GM21786 (cell line): Measurements from ENCODE around the gene ITPR3.

Experiments used
- ATAC-seq: cut with Tn5 transposase; IDR thresholded peaks from one replicate; pipeline ENCODE4 v1.9.1; 2021; ENCODE audit not compliant: unreplicated experiment

ITPR3 gene

DNA sequence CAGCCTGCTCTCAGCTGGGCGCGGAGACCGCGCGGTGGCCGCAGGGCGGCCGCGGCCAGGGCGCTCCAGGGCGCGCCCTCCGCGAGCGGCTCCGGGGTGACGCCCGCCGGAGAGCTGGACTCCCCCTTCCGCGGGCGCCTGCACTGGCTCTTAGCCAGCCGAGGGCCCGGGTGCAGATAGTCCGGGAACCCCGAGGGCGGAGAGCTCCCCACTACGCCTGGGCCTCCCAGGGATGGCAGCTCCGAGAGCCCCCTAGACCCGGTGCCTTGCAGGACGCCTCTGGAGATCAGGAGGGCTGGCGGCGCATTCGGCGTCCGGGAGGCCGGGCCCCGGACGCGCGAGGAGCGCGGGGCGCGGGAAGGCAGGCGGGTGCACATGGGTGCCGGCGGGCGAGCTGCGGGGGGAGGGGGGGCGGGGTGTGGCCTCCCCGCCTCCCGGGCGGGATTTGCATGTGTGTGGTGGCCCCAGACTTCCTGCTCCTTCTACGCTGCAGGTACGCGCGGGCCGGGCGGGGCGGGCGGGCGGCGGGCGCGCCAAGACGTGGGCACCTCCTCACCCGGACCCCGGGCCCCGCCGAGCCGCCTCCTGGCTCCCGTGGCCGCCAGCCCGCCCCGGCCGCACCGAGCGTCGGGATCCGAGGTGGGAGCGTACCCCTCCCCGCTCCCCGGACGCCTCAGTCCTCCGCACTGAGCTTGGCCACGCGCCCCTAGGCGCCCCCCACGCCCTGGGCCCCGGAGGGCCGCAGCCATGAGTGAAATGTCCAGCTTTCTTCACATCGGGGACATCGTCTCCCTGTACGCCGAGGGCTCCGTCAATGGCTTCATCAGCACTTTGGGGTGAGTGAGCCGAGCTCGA lies at the start of gene ITPR3:
TSS of gene ITPR3 (plus strand) at position 467 of the 855 bp plus-strand sequence. CDS start at position 748, 281 bp downstream.
- peak; percentile 54 for ATAC-seq

DNA sequence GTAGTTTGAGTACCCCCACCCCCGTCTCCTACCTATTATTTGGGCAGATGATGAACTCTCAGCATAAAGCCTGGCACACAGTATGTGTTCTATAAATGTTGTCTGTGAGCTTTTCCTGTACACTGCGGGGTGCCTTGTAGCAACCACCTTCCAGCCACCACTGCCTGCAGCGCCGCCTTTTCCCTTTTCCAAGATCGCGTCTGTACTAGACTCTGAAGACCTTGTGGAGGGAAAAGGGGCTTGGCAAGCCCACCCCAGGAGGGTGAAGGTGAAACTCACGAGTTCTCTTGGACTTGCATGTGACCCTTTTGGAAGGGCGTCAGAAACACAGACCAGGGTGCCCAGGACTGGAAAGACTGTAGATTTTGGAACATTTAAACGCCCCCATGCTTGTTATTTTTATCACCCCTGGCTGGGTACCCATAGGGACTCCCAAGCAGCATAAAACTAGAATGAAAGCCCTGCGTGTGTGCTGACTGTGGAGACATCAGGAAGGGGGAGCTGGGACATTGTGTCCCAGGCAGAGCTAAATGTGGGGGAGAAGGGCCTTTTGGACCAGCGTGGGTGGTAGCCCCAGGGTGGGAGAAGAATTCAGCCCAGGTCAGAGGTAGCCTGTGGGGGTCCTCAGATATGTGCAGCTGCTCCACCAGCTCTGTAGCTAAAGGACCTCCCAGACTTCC lies 49.3 kb upstream of the ITPR3 start:
- no peak for ATAC-seq

DNA sequence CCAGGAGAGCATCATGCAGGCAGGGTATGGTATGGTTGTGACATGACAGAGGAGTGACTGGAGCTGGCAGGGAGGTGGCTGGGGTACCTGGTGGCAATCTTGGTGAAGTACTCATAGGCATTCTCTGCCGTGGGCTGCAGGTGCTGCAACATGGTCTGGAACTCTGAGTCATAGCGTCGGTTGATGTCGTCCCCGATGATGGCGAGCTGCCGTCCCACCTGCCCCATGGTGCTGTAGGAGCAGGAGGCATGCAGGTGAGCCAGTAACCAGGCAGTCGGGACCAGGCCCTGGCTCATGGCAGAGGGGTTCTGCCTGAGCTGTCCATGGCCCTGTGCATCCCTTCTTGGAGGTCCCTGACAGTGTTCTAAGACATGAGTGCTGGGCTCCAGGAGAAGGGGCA lies 45.9 kb upstream of the ITPR3 start:
- no peak for ATAC-seq

GRCh38 chr6:33576668-33577067 lies 44.5 kb upstream of the ITPR3 start:
- ATAC-seq = no peak

DNA sequence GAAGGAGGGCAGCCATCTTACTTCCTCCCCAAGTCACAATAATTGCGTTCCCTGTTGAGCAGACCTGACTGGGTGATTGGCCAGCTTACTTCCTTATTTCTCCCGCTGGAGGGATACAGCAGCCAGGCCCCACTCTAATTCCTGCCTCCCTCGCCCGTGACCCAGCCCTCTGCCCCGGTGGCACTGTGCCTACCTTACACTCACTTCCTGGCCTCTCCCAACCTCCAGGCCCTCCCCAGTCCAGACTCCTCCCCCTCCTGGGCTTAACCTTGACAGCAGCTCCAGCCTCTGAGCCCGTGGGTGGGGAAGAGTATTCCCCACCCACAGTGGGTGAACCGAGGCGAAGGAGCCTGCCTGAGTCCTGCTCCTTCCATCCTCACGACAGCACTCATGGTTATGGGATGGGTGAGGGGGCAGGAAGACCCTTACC lies 44.0 kb upstream of the ITPR3 start:
- no peak for ATAC-seq

DNA sequence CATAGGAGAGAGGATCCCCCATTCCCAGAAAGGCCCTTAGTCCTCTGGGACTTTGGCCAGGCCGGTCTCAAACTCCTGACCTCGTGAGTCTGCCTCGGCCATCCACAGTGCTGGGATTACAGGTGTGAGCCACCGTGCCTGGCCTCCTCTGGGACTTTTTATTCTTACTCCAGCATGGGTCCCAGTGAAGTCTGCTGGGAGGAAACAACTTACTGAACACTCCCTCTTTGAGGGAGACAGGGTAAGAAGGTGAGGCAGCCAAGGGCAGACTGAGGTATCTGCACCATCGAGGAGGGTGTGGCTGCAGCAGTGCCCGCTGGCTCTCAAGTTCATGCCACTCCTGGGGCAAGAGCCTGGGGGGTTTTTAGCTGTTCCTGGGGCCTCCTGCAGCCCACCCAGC lies 43.4 kb upstream of the ITPR3 start:
- ATAC-seq = no peak

DNA sequence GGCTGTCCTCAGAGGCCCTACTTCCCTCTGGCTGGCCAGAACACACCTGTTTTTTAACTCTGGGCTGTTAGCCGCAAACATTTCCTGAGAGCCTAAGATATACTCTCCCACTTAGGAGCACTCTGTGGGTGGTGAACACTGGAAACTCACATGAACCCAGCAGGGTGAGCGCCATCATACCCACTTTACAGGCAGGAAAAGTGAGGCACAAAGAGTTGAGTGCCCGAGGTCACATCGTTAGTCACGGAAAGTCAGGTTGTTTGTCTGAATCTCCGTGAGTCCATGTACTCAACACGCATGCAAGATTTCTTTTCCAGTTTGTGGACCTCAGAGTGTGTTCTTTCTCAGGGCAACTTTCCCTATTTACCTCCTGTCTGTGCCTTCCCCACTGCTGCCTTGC lies 43.0 kb upstream of the ITPR3 start:
- ATAC-seq = no peak

DNA sequence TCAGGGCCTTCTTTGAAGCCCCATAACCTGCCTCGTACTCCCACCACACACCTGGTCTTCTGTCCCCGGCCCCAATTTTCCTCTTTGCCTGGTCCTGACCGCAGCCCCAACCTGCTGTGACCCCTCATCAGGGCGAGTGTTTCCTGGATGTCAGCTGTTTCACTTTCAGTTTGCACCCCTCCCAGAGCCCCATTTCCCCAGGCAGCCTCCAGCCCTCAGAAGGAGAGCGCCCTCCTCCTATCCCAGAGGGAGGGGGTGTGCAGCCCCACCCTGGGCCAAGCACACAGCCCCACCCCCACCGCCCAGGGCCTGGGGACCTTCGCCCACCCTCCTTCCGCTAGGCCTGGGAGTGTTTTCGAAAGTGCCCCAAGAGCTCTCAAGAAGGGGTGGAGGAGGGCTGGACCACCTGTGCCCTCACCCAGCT lies 42.5 kb upstream of the ITPR3 start:
- no peak for ATAC-seq

DNA sequence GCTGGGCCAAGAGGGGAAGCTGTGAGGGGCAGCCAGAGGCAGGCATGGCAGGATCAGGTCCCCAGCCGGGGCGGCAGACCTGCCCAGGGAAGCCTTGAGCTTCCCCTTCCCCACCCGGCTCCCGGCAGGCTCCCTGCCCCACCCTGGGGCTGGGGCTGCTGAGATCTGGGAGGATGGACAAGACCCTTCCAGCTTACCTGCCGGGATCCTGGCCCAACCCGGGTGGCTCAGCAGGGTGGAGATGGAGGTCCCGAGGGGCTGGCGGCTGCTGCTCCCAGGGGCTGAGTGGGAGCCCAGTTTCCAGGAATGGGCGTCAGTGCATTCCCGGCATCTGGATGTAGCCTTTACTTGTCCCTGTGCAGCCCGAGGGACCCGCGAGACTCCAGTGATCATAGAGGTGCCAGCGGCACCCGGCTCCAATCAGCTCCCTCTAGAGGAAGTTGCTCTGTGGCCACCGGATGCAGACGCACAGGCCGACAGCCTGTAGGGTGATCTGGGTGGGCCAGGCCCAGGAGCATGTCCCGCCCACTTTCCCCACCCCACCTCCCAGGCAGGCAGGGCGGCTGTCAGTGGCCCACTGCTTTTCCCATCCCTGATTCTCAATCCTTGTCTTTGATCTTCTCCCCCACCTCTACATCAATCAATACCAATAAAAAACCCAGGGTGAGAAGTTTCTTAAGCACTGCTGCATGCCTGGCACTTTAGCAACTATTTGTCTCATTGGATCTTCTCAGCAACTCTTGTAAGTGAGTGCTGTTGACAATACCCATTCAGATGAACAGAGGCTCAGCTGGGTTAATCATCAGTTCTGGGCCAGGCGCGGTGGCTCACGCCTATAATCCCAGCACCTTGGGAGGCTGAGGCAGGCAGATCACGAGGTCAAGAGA lies 41.1 kb upstream of the ITPR3 start, which contains the start of gene BAK1:
TSS of gene BAK1 (minus strand) at position 449 of the 887 bp plus-strand sequence. CDS start 2,672 bp downstream, outside the sequence.
- ATAC-seq = peak; percentile 92

DNA sequence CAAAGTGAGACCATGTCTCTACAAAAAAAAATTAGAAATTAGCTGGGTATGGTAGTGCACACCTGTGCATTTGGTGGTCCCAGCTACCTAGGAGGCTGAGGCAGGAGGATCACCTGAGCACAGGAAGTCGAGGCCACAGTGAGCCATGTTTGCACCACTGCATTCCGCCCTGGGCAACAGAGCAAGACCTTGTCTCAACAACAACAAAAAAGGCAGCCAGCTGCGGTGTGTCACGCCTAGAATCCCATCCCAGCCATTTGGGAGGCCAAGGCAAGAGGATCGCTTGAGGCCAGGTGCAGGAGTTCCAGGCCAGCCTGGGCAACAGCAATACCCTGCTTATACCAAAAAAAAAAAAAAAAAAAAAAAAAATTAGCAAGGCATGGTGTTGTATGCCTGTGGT lies 39.9 kb upstream of the ITPR3 start:
- no peak for ATAC-seq

DNA sequence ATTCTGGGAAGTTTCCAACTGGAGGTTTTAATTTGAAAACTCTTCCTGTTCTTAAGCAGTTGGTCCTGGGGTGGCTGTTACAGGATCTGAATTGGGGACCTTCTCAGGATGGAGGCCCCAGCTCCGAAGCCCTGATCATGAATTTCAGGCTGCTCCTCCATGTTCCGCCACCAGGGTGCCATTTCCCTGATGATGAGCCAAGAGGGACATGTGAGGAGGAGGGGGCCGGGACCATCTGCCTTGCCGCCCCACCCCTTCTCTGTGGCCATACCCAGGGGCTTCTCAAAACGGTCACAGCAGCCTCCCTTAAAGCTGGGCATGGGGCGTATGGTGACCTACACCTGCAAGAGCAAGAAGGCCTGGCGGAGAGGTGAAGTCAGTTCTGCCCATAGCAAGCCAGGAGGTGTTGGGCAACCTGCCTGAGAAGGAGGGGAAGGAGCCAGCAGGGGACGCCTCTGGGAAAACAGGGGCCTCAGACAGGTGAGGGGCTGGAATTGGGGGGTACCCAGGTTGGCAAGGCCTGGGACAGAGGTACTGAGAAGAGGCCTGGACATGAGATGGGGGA lies 37.4 kb upstream of the ITPR3 start:
- no peak for ATAC-seq

- no peak for ATAC-seq
These were observed 36.3 kb upstream of the ITPR3 start for GRCh38 chr6:33584700-33585402.

GRCh38 chr6:33585403-33586107 lies 35.6 kb upstream of the ITPR3 start:
- ATAC-seq = peak; percentile 40

DNA sequence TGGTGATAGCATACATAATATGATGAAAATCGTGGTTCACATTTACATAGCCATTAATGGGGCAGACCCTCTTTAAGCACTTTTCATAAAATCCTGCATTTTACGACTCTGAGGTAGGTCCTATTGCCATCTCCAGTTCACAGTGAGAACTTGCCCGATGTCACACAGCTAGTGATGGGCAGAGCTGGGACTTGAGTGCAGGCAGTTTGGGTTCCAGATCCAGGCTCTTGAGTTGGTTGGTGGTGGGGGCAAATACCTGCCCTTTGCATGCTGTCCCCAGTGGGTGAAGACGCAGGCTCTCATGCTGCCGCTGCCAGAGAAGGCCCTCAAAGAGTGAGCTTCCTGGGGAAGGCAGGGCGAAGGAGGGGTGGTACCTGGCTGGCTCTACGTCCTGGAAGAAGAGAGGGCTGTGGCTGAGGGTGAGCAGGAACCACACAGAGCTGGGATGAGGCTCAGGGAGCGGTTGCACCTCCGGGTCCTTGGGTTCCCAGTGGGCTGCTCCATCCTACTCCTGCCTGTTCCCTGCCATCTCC lies 34.9 kb upstream of the ITPR3 start:
- ATAC-seq = no peak

GRCh38 chr6:33587529-33587928 lies 33.6 kb upstream of the ITPR3 start:
- ATAC-seq = no peak

DNA sequence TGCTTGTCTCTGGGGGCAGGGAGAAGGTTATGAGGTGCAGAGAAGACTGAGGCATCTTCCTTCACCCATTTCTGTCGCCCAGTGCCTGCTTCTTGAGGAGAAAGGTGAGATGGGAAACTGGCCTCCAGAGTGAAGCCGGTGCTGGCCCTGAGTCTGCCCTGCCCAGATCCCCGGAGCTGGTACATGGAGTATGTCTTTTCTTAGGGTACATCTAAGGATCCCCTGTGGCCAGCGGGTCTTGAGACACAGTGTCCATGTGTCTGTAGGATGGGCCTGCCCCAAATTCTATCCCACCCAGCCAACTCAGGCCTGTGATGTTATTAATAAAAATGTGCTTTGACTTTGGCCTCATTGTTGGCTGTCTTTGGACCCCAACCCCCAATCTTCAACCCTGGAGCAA lies 32.2 kb upstream of the ITPR3 start:
- no peak for ATAC-seq

- no peak for ATAC-seq
These were observed 31.8 kb upstream of the ITPR3 start for GRCh38 chr6:33589392-33589730.

DNA sequence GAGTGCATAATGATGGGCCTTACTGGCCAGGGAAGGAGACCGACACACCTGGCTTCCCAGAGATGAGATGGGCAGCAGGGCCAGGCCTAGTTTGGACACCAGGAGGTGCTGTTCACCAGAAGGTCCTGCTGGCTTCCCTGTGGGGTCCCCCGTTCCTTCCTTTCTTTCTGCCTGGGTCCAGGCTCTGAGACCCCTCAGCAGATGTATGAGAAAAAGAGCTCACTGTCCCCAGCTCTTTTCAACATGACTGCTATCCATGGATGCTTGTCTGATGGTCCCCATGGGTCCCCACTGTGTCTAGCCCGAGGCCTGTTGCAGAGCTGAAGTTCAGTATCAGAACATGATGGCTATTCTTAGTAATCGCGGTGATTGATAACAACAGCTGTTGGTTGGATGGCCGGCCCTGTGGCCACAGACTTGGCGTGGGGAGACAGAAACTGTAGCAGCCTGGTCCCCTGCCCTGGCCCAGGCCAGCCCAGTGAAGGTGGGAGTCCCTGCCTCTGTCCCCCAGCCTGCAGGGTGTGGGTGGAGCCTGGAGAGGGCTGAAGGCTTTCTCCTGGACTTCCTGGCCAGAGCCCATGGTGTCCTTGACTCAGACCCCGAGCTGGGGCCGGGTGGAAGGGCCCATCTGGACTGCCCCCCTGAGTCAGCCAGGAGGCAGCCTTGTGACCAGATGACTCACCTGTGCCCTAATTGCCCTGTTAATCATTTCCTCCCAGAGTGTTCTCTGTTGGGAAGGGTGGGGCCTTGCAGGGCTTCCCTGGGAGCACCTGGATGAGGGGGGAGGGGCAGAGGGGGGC lies 31.2 kb upstream of the ITPR3 start:
- peak; percentile 32 for ATAC-seq
